H9 (cell line): ENCODE data around the gene HPSE. TPM values are rescaled to one million over a fixed set of nuclear protein-coding genes. Genes with fewer than 3 reads are reported as not detected.
"Not testable (repeated sequence)": the region's sequence is repeated elsewhere in the genome, so short reads cannot be mapped to it uniquely, and the experiment has no call there.

Experiments used
- DNase-seq: peaks from one replicate; pipeline ENCODE4 v3.0.0-alpha.2; 2017
- H2AFZ ChIP-seq: one replicate; pipeline ENCODE4 v1.6.1; 2013; ENCODE audit warnings: mild to moderate bottlenecking, low read length, control low read depth, moderate library complexity
- H2AK5ac ChIP-seq: 2 replicates; pipeline ENCODE4 v1.6.1; 2013; ENCODE audit warnings: low read length, control low read depth, mixed read lengths; ENCODE audit not compliant: insufficient read length
- H2BK120ac ChIP-seq: one replicate; pipeline ENCODE4 v1.6.1; 2013; ENCODE audit warnings: low read depth, mild to moderate bottlenecking, low read length, control low read depth, inconsistent platforms; ENCODE audit not compliant: poor library complexity, severe bottlenecking
- H2BK12ac ChIP-seq: 2 replicates; pipeline ENCODE4 v1.6.1; 2013; ENCODE audit warnings: low read length, control low read depth, mixed read lengths, low read depth; ENCODE audit not compliant: insufficient read length
- H2BK15ac ChIP-seq: 2 replicates; pipeline ENCODE4 v1.6.1; 2013; ENCODE audit warnings: low read depth, low read length, control low read depth
- H2BK20ac ChIP-seq: one replicate; pipeline ENCODE4 v1.6.1; 2013; ENCODE audit warnings: low read depth, mild to moderate bottlenecking, low read length, control low read depth, inconsistent platforms; ENCODE audit not compliant: poor library complexity, severe bottlenecking
- H2BK5ac ChIP-seq: 2 replicates; pipeline ENCODE4 v1.6.1; 2013; ENCODE audit warnings: low read length, control low read depth, mixed read lengths; ENCODE audit not compliant: insufficient read length
- H3K14ac ChIP-seq: 2 replicates; pipeline ENCODE4 v1.6.1; 2013; ENCODE audit warnings: low read length, control low read depth; ENCODE audit not compliant: insufficient read depth
- H3K18ac ChIP-seq: 2 replicates; pipeline ENCODE4 v1.6.1; 2013; ENCODE audit warnings: low read depth, mild to moderate bottlenecking, mixed read lengths, low read length, control low read depth; ENCODE audit not compliant: insufficient read length
- H3K23ac ChIP-seq: 2 replicates; pipeline ENCODE4 v1.6.1; 2013; ENCODE audit warnings: low read length, control low read depth, mixed read lengths, low read depth; ENCODE audit not compliant: insufficient read length
- H3K23me2 ChIP-seq: 2 replicates; pipeline ENCODE4 v1.6.1; 2013; ENCODE audit warnings: low read depth, mild to moderate bottlenecking, mixed read lengths, low read length, control low read depth; ENCODE audit not compliant: insufficient read length, poor library complexity, severe bottlenecking
- H3K27ac ChIP-seq: 2 replicates; pipeline ENCODE4 v1.5.1; 2013; ENCODE audit warnings: low read length, control low read depth, mixed read lengths, low read depth; ENCODE audit not compliant: insufficient read length
- H3K27me3 ChIP-seq: 2 replicates; pipeline ENCODE4 v1.6.1; 2013; ENCODE audit warnings: low read length, control low read depth, inconsistent platforms; ENCODE audit not compliant: insufficient read depth
- H3K4ac ChIP-seq: 2 replicates; pipeline ENCODE4 v1.6.1; 2013; ENCODE audit warnings: low read depth, mild to moderate bottlenecking, control low read depth, inconsistent platforms, low read length, moderate library complexity
- H3K4me1 ChIP-seq: 2 replicates; pipeline ENCODE4 v1.6.1; 2013; ENCODE audit warnings: low read length, control low read depth, inconsistent platforms; ENCODE audit not compliant: insufficient read depth
- H3K4me2 ChIP-seq: 2 replicates; pipeline ENCODE4 v1.6.1; 2013; ENCODE audit warnings: low read length, control low read depth, mixed read lengths; ENCODE audit not compliant: insufficient read length, insufficient read depth
- H3K56ac ChIP-seq: 2 replicates; pipeline ENCODE4 v1.6.1; 2013; ENCODE audit warnings: low read depth, mild to moderate bottlenecking, mixed read lengths, low read length, control low read depth; ENCODE audit not compliant: insufficient read length
- H3K79me1 ChIP-seq: 2 replicates; pipeline ENCODE4 v1.6.1; 2013; ENCODE audit warnings: low read depth, mild to moderate bottlenecking, moderate library complexity, low read length, control low read depth, inconsistent platforms; ENCODE audit not compliant: insufficient read depth, poor library complexity, severe bottlenecking
- H3K79me2 ChIP-seq: 2 replicates; pipeline ENCODE4 v1.6.1; 2013; ENCODE audit warnings: low read length, control low read depth, inconsistent platforms; ENCODE audit not compliant: insufficient read depth
- H3K9ac ChIP-seq: 2 replicates; pipeline ENCODE4 v1.6.1; 2013; ENCODE audit warnings: low read length, control low read depth, mixed read lengths; ENCODE audit not compliant: insufficient read length; ENCODE audit errors: extremely low read depth
- H3K9me3 ChIP-seq: one replicate; pipeline ENCODE4 v1.6.1; 2013; ENCODE audit warnings: low read depth, low read length, inconsistent platforms; ENCODE audit not compliant: control insufficient read depth
- H3T11ph ChIP-seq: one replicate; pipeline ENCODE4 v1.6.1; 2013; ENCODE audit warnings: mild to moderate bottlenecking, low read length, control low read depth, inconsistent platforms
- H4K20me1 ChIP-seq: one replicate; pipeline ENCODE4 v1.6.1; 2013; ENCODE audit not compliant: control insufficient read depth, insufficient read length, insufficient read depth
- H4K5ac ChIP-seq: 2 replicates; pipeline ENCODE4 v1.6.1; 2013; ENCODE audit warnings: low read depth, mild to moderate bottlenecking, mixed read lengths, low read length, control low read depth; ENCODE audit not compliant: insufficient read length
- H4K8ac ChIP-seq: replicated peaks from 2 replicates; pipeline ENCODE4 v1.6.1; 2013; ENCODE audit warnings: low read length, control low read depth, mixed read lengths, low read depth; ENCODE audit not compliant: insufficient read length
- H4K91ac ChIP-seq: 2 replicates; pipeline ENCODE4 v1.6.1; 2013; ENCODE audit warnings: low read depth, mild to moderate bottlenecking, moderate library complexity, mixed read lengths, low read length, control low read depth; ENCODE audit not compliant: insufficient read length
- H3K27ac Mint-ChIP-seq, 3 experiments: 2 replicates in 2 of 3; 3 replicates in 1 of 3; pipeline ENCODE4 v1.8.0; 2020 to 2021; ENCODE audit warnings: mixed read lengths in 3 of 3, mild to moderate bottlenecking in 1 of 3, moderate library complexity in 1 of 3
- H3K27me3 Mint-ChIP-seq: 2 replicates; pipeline ENCODE4 v1.8.0; 2021; ENCODE audit warnings: low read depth, mild to moderate bottlenecking, moderate library complexity, mixed read lengths
- H3K36me3 Mint-ChIP-seq, 3 experiments: 2 replicates in 2 of 3; 3 replicates in 1 of 3; pipeline ENCODE4 v1.8.0; 2020 to 2021; ENCODE audit warnings: low read depth in 3 of 3, mixed read lengths in 3 of 3; ENCODE audit not compliant: insufficient read depth in 1 of 3
- H3K4me1 Mint-ChIP-seq, 2 experiments: 2 replicates each; pipeline ENCODE4 v1.8.0; 2020; ENCODE audit warnings: mixed read lengths in 2 of 2
- H3K4me3 Mint-ChIP-seq, 2 experiments: 2 replicates in 1 of 2; 3 replicates in 1 of 2; pipeline ENCODE4 v1.8.0; 2020 to 2021; ENCODE audit warnings: mild to moderate bottlenecking in 2 of 2, mixed read lengths in 2 of 2, moderate library complexity in 1 of 2
- H3K9me3 Mint-ChIP-seq, 2 experiments: 2 replicates in 1 of 2; 3 replicates in 1 of 2; pipeline ENCODE4 v1.8.0; 2020; ENCODE audit warnings: mild to moderate bottlenecking in 2 of 2, mixed read lengths in 2 of 2, moderate library complexity in 1 of 2
- WGBS: extraction: QIAGEN DNeasy Blood & Tissue Kit; methylation state at CpG from one replicate; pipeline ENCODE4 v1.1.7; 2013; ENCODE audit warnings: missing lambda C conversion rate, low lambda C conversion rate, mixed read lengths; ENCODE audit not compliant: insufficient read length; ENCODE audit errors: extremely low coverage; 5-methylcytosine and 5-hydroxymethylcytosine counted together
- total RNA-seq: library from RNA; stranded (reverse); gene quantifications from 2 replicates; pipeline ENCODE4 v1.2.1, GENCODE V29; 2021
- TF ChIP-seq, protein P1 (sequence below): fragments of 200-600 bp; sonication (generic); conservative IDR thresholded peaks from 3 replicates; pipeline ENCODE4 v1.8.0; 2021; ENCODE audit warnings: antibody characterized with exemption, mild to moderate bottlenecking

HPSE gene
- total RNA-seq, 1 experiment from 2014 or later: 2.0 TPM

DNA sequence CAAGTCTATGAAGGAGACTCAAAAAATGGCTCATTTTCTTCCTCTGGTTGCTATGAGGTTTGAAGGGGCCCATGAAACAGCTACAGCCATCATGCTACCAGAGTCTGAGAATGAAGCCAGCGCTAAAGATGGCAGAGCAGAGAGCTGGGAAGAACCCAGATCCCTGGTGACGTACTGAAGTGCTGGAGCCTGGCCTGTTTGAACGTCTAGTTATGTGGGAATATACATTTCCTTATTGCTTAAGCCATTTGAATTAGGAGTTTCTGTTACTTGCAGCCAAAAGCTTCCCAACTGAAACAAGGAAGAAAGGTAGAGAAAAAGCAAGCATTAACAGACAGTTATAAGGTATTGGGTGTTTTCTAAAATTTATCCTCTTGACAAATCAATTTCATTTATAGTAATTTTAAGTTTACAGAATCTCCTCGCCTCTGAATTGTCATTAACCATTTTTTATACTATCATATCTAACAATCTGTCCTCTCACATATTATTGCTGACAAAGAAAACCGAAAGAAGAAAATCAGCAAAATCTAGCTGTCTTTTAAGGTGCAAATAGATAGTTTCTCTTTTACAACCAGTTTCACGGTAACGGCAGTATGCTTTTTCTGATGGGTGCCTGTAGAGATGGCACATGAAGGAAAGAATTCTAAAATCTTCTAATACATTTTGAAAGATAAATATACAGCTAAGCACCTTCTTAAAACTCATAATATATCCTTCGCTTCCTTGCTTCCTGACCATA, 41.2 kb downstream of the HPSE start:
- no peak for DNase-seq

GRCh38 chr4:83290059-83290774, 44.4 kb downstream of the HPSE start:
- H2AK5ac ChIP-seq, H4K20me1 ChIP-seq, H3K79me2 ChIP-seq: not testable (repeated sequence)

More for the DNA sequence above, 41.2 kb downstream of the HPSE start:
- Mint-ChIP-seq H3K27me3 (no peaks in the 10 kb centered on the region; the same call in 1 of the 2 replicates), H3K36me3 (peaks cover 0 to 10% (median 0%) of the 10 kb centered on the region in 3 experiments; a peak in 1 of 7 replicates), H3K27ac (no peak overlapping the region), H3K4me3 (no peak overlapping the region), H3K4me1 (no peaks in the 10 kb centered on the region), H3K9me3 (peaks cover 11 to 16% of the 10 kb centered on the region in 2 experiments)
- Histone ChIP-seq H2BK15ac (no peak overlapping the region), H3K4ac (no peak overlapping the region), H2BK12ac (no peak overlapping the region), H3K4me1 (no peaks in the 10 kb centered on the region), H3K27me3 (no peaks in the 10 kb centered on the region), H4K20me1 (no peaks in the 10 kb centered on the region), H2AK5ac (no peak overlapping the region), H3K9ac (no peak overlapping the region), H3K27ac (no peak overlapping the region), H3K23ac (no peak overlapping the region), H3K79me2 (no peaks in the 10 kb centered on the region), H3K14ac (no peak overlapping the region), H2BK5ac (no peak overlapping the region), H3K4me2 (no peak overlapping the region), H4K5ac (no peak overlapping the region), H2AFZ (no peak overlapping the region), H3K23me2 (no peaks in the 10 kb centered on the region), H4K91ac (no peak overlapping the region), H2BK20ac (no peak overlapping the region), H2BK120ac (no peak overlapping the region), H4K8ac (no peak overlapping the region), H3T11ph (no peak overlapping the region), H3K9me3 (no peaks in the 10 kb centered on the region), H3K18ac (no peak overlapping the region), H3K56ac (no peak overlapping the region), H3K79me1 (no peaks in the 10 kb centered on the region)
- WGBS: no CpG with 5 or more reads among the region's 8 CpGs
- TF ChIP-seq, protein P1, sequence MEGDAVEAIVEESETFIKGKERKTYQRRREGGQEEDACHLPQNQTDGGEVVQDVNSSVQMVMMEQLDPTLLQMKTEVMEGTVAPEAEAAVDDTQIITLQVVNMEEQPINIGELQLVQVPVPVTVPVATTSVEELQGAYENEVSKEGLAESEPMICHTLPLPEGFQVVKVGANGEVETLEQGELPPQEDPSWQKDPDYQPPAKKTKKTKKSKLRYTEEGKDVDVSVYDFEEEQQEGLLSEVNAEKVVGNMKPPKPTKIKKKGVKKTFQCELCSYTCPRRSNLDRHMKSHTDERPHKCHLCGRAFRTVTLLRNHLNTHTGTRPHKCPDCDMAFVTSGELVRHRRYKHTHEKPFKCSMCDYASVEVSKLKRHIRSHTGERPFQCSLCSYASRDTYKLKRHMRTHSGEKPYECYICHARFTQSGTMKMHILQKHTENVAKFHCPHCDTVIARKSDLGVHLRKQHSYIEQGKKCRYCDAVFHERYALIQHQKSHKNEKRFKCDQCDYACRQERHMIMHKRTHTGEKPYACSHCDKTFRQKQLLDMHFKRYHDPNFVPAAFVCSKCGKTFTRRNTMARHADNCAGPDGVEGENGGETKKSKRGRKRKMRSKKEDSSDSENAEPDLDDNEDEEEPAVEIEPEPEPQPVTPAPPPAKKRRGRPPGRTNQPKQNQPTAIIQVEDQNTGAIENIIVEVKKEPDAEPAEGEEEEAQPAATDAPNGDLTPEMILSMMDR: no peak

More at GRCh38 chr4:83290059-83290774, 44.4 kb downstream of the HPSE start:
- not testable (repeated sequence) for H3K79me1 ChIP-seq, H3K27ac Mint-ChIP-seq, H3K14ac ChIP-seq, H3K9me3 ChIP-seq, H3K23me2 ChIP-seq, H3K27ac ChIP-seq, H3K23ac ChIP-seq, H2BK12ac ChIP-seq, H3K4me1 Mint-ChIP-seq, H4K8ac ChIP-seq, H3K9ac ChIP-seq, H3K4me3 Mint-ChIP-seq, H3T11ph ChIP-seq, H4K5ac ChIP-seq, H2BK5ac ChIP-seq, H2AFZ ChIP-seq, H3K27me3 Mint-ChIP-seq, H3K4ac ChIP-seq, H3K4me1 ChIP-seq, H3K56ac ChIP-seq, H2BK15ac ChIP-seq, DNase-seq, H2BK20ac ChIP-seq, H3K4me2 ChIP-seq, H4K91ac ChIP-seq, H2BK120ac ChIP-seq, H3K18ac ChIP-seq, H3K27me3 ChIP-seq
- H3K9me3 Mint-ChIP-seq: peaks cover 11 to 16% of the 10 kb centered on the region in 2 experiments
- peaks cover 0 to 10% (median 0%) of the 10 kb centered on the region in 3 experiments; a peak in 1 of 7 replicates for H3K36me3 Mint-ChIP-seq
- WGBS: no CpG with 5 or more reads among the region's 3 CpGs
